ENCODE results near the gene LRP1B.
A peak's percentile ranks its signal among the peaks of the same experiment; 100 is the strongest.

GRCh38 chr2:142140434-142140845, 9.6 kb upstream of the LRP1B start:
- peak; percentile 38 to 51 for TF ChIP-seq CTCF (conservative IDR thresholded peaks at IDR 0.05 in 1 of 2, IDR thresholded peaks at IDR 0.05 in 1 of 2; ENCODE audit: extremely low read depth in 1 of 2, insufficient read depth in 1 of 2, low read depth in 1 of 2, low read length in 2 of 2)
- no peak for TF ChIP-seq EZH2 (IDR thresholded peaks at IDR 0.05; ENCODE audit: borderline replicate concordance, low read length)
